DND-41 (cell line): ENCODE measurements around the gene ERVK3-1.

Experiments used
- ATAC-seq: fragments of 200-7000 bp; cut with Tn5 transposase; 3 replicates; pipeline ENCODE4 v1.9.1; 2021; ENCODE audit warnings: low read depth; ENCODE audit not compliant: insufficient read depth
- DNase-seq: peaks from one replicate; pipeline ENCODE4 v3.0.0-alpha.2; 2020
- H2AFZ ChIP-seq: 2 replicates; pipeline ENCODE4 v1.6.0; 2012; ENCODE audit warnings: low read depth, low read length
- H3K27ac ChIP-seq: 2 replicates; pipeline ENCODE4 v1.5.1; 2012; ENCODE audit warnings: low read length, inconsistent platforms
- H3K27me3 ChIP-seq: fragments of 200-600 bp; sonication (generic); 2 replicates; pipeline ENCODE4 v1.6.0; 2012; ENCODE audit warnings: low read length, mild to moderate bottlenecking, inconsistent platforms; ENCODE audit not compliant: insufficient read depth, poor library complexity
- H3K36me3 ChIP-seq: 2 replicates; pipeline ENCODE4 v1.5.1; 2012; ENCODE audit warnings: low read length, inconsistent platforms; ENCODE audit not compliant: insufficient read depth
- H3K4me1 ChIP-seq: 2 replicates; pipeline ENCODE4 v1.5.1; 2012; ENCODE audit warnings: mild to moderate bottlenecking, low read length; ENCODE audit not compliant: insufficient read depth
- H3K4me2 ChIP-seq: 2 replicates; pipeline ENCODE4 v1.6.0; 2012; ENCODE audit warnings: mild to moderate bottlenecking, moderate library complexity, low read length, inconsistent platforms; ENCODE audit not compliant: insufficient read depth
- H3K4me3 ChIP-seq, 2 experiments: fragments of 200-600 bp in 1 of 2; shearing (Covaris generic) in 1 of 2; 2 replicates each; pipeline ENCODE4 v1.5.1; 2012 to 2016; ENCODE audit warnings: inconsistent platforms in 2 of 2, low read length in 2 of 2, mild to moderate bottlenecking in 2 of 2, low read depth in 1 of 2, moderate library complexity in 1 of 2
- H3K79me2 ChIP-seq: 2 replicates; pipeline ENCODE4 v1.6.0; 2012; ENCODE audit warnings: low read length, inconsistent platforms; ENCODE audit not compliant: insufficient read depth
- H3K9ac ChIP-seq: 2 replicates; pipeline ENCODE4 v1.6.0; 2012; ENCODE audit warnings: low read depth, mild to moderate bottlenecking, inconsistent platforms, low read length, moderate library complexity
- H3K9me3 ChIP-seq: 2 replicates; pipeline ENCODE4 v1.5.1; 2012; ENCODE audit warnings: low read length, moderate library complexity, mild to moderate bottlenecking, inconsistent platforms; ENCODE audit not compliant: insufficient read depth, severe bottlenecking
- H4K20me1 ChIP-seq: 2 replicates; pipeline ENCODE4 v1.6.0; 2012; ENCODE audit warnings: low read length; ENCODE audit not compliant: insufficient read depth
- CTCF ChIP-seq: IDR thresholded peaks from 2 replicates; pipeline ENCODE4 v1.5.1; 2012; ENCODE audit warnings: borderline replicate concordance, low read length, moderate library complexity, mild to moderate bottlenecking; ENCODE audit not compliant: poor library complexity, severe bottlenecking; ENCODE audit errors: extremely low read depth
- EZH2 ChIP-seq: IDR thresholded peaks from 3 replicates; pipeline ENCODE4 v1.6.1; 2012; ENCODE audit warnings: borderline replicate concordance, low read depth, mild to moderate bottlenecking, moderate library complexity, low read length, inconsistent platforms; ENCODE audit not compliant: severe bottlenecking

The ERVK3-1 gene

GRCh38 chr19:58355908-58356765, 51.0 kb downstream of the ERVK3-1 start:
- DNase-seq (no peak), ATAC-seq (no peak)
- Histone ChIP-seq H3K4me3 (no peak overlapping the region), H4K20me1 (peaks cover 10% of the 10 kb centered on the region), H2AFZ (no peak overlapping the region), H3K4me1 (peaks cover 2% of the 10 kb centered on the region), H3K36me3 (peaks cover 14% of the 10 kb centered on the region), H3K4me2 (no peak overlapping the region), H3K79me2 (peaks cover 3% of the 10 kb centered on the region; the same call in 1 of the 2 replicates), H3K27ac (no peak overlapping the region), H3K9ac (no peak overlapping the region), H3K27me3 (no peaks in the 10 kb centered on the region), H3K9me3 (no peaks in the 10 kb centered on the region)
- no peak for TF ChIP-seq CTCF

GRCh38 chr19:58356766-58357480, 51.7 kb downstream of the ERVK3-1 start:
- no peak for TF ChIP-seq CTCF
- TF ChIP-seq EZH2 = no peak
- no peak overlapping the region for H2AFZ ChIP-seq
- no peak overlapping the region for H3K27ac ChIP-seq
- peaks cover 7% of the 10 kb centered on the region; the same call in 1 of the 2 replicates for H4K20me1 ChIP-seq
- peaks cover 10% of the 10 kb centered on the region for H3K79me2 ChIP-seq
- peaks cover 10% of the 10 kb centered on the region for H3K4me1 ChIP-seq
- ATAC-seq (no peak), DNase-seq (no peak)
- H3K9ac ChIP-seq = no peak overlapping the region
- no peaks in the 10 kb centered on the region for H3K27me3 ChIP-seq
- H3K4me3 ChIP-seq = no peak overlapping the region
- H3K4me2 ChIP-seq = no peak overlapping the region
- no peaks in the 10 kb centered on the region for H3K9me3 ChIP-seq
- peaks cover 11% of the 10 kb centered on the region for H3K36me3 ChIP-seq

GRCh38 chr19:58357481-58358145, 52.4 kb downstream of the ERVK3-1 start:
- no peak for DNase-seq
- Histone ChIP-seq H3K4me2 (no peak overlapping the region), H3K27me3 (no peaks in the 10 kb centered on the region)

More at GRCh38 chr19:58357481-58358145, 52.4 kb downstream of the ERVK3-1 start:
- Histone ChIP-seq H3K4me1 (peaks cover 12% of the 10 kb centered on the region), H3K27ac (no peak overlapping the region), H2AFZ (no peak overlapping the region), H4K20me1 (0 out of 2 replicates have a peak, but pooled peaks cover 7% of the 10 kb centered on the region), H3K36me3 (peaks cover 15% of the 10 kb centered on the region), H3K9me3 (no peaks in the 10 kb centered on the region), H3K4me3 (no peak overlapping the region), H3K79me2 (peaks cover 14% of the 10 kb centered on the region), H3K9ac (no peak overlapping the region)
- ATAC-seq = no peak
- TF ChIP-seq CTCF = no peak
- TF ChIP-seq EZH2 = no peak
